Activated naive CD8-positive, alpha-beta T cell treated with anti-CD3 and anti-CD28 coated beads, Interleukin-2, amount 50 U/mL, for 16 hours (primary cell): ENCODE measurements around the gene SLC15A1.

Experiments
- DNase-seq: peaks from one replicate; pipeline ENCODE4 v3.0.0-alpha.2; 2020; ENCODE audit warnings: low read depth, low spot score

Gene SLC15A1

DNA sequence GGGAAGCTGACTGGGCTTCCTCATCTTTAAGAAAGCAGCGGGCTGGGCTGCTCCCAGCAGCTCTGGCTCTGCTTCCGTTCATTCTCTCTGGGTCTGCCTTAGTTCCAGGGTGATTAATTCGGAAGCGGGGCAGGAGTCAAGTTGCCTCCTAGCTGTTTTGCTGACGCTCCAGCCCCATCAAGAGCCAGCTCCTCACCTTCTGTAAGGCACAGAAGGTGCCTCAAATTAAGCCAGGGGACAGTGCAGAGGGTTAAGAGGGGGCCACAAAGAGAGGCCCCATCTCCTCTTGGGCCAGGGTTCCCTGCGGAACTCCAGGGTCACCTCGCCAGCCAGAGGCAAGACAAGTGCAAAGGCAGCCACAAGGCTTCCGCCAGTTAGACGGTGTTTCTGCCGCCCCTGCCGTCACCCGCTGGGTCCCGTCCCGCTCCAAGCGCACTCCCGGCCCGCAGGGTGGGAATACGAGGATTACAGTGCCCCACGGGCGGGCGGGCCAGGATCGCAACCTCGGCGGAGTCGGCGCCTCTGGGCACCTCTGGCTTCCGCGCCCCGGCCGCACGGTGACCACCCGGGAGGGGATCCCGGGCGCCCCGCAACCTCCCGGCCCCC lies 508 bp downstream of the SLC15A1 start:
- DNase-seq, result no peak

GRCh38 chr13:98751367-98751782 lies 1.1 kb downstream of the SLC15A1 start:
- DNase-seq, result no peak

DNA sequence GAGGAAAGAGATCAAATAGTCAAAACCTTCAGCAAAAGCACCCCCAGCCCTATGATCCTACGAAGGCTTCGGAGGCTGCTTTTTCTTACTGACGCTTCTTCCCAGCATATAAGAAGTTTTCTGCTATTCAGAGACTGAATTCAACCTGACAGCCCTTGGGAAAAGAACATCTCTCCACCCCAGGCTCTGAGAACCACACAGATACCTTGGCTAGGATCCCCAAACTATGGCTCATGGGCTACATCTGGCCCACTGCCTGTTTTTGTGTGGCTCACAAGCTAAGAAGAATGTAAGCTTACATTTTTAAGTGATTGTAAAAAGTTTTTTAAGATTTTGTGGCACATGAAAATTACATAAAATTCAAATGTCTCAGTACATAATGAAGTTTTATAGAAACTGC lies 3.0 kb downstream of the SLC15A1 start:
- DNase-seq, result no peak

DNA sequence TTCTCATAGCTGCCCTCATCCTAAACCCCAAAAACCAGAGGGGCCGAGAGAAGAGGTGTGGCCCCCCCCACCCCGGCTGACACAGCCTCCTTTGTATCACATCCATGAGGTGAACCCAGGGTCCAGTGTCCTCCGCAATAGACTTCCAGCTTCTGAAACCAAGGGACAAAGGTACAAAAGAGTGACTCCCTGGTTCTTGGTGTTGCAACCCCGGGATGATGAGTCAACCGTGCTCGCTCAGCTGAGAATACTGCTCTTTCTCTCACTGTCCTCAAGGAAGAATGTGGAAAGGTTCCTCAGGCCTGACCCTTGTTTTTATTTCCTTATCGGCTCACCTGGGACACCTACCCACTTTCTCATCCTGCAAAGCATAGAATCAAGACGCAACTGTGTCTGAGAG lies 5.5 kb downstream of the SLC15A1 start:
- no peak for DNase-seq

- DNase-seq, result no peak
Observed at GRCh38 chr13:98743377-98743776, 9.1 kb downstream of the SLC15A1 start.

DNA sequence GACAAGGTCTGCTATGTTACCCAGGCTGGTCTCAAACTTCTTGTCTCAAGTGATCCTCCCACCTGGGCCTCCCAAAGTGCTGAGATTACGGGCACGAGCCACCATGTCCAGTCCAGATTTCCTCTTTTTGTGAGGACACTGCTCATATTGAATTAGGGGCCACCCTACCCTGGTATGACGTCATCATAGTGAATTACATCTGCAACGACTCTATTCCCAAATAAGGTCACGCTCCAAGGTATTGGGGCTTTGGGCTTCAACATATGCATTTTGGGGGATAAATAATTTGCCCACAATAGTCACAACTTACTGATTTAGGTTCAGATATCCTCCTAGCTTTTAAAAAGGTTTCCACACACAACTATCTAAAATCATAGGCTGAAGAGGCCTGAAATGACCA lies 9.5 kb downstream of the SLC15A1 start:
- DNase-seq, result no peak

- DNase-seq, result no peak
Observed at GRCh38 chr13:98741741-98742435, 10.6 kb downstream of the SLC15A1 start.

DNA sequence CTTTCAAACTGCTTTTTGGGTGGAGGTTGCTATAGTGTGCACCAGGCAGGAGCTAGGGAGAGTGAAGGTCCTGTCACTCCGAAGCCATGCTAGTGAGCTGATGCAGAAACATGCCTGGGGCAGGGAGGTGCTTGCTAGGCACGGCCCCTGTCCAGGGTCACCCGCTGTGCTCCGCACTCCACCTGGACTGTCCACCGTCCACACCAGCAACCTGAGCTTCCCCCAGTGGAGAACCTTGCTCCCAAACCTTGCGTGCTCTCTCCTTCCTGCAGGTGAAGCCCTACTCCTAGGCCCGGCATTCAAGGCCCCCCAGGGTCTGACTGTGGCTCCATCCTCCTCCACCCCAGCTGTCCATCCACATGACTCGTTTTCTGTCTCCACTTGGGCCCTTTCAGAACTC lies 12.3 kb downstream of the SLC15A1 start:
- DNase-seq, result no peak

DNA sequence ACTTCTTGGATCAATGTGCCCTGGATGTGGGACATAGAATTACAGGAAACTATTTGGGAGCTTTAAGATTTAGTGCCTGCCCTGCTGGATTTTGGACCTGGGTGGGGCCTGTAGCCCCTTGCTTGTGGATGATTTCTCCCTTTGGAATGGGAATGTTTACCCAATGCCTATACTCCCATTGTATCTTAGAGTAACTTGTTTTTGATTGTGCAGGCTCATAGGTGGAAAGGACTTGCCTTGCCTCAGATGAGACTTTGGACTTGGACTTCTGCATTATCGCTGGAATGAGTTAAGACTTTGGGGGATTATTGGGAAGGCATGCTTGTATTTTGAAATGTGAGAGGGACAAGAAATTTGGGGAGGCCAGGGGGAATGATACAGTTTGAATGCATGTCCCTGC lies 13.5 kb downstream of the SLC15A1 start:
- no peak for DNase-seq

DNA sequence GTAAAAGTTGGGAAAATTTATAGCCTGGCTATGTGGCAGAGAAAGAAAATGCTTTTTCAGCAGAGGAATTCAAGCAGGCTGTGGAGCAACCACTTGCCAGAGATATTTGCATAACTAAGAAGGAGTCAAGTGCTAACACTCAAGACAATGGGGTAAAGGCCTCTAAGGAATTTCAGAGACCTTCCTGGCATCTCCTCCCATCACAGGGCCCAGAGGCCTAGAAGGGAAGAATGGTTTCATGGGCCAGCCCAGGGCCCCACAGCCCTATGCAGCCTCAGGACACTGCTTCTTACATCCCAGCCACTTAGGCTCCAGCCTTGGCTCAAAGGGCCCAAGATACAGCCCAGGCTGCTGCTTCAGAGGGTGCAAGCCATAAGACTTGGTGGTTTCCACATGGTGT lies 14.3 kb downstream of the SLC15A1 start:
- no peak for DNase-seq

DNA sequence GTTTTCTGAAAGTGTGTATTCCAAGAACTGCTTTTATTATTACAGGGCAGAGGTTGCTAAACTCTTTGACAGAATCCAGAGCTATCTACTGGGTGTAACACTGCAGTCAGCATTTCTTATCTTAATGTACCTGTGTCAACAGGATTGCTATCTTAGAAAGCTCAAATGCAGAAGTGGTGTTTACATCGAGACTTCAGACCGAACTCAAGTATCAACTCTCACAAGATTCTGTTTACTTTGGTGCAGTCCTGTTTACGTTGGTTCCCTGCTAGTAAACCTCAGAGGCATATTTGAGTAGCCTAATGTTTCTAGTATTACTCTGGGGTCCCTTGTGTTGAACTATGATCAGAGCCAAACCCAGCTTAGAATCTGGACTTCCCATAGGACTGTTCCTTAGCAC lies 20.5 kb downstream of the SLC15A1 start:
- no peak for DNase-seq

DNA sequence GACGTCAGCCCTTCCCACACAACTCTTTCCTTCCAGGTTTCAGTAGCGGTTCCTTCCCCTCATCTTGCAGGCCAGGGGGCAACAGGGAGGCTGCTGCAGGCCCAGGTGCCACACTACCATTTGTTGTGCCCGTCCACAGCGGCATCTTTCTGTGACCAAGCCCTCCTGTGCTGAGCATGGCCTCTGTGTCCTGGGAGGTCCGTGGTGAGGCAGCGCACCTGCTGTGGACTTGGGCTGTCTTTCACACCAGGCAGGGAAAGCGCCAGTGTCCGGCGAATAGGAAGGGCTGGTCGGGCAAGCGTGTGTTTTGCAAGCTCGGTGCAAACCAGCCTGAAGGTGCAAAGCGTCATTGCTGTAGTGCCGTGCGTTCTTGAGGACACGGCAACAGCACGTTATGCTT lies 21.4 kb downstream of the SLC15A1 start:
- DNase-seq, result no peak

- no peak for DNase-seq
Observed at GRCh38 chr13:98730441-98730840, 22.0 kb downstream of the SLC15A1 start.

GRCh38 chr13:98729658-98730057 lies 22.8 kb downstream of the SLC15A1 start:
- no peak for DNase-seq

DNA sequence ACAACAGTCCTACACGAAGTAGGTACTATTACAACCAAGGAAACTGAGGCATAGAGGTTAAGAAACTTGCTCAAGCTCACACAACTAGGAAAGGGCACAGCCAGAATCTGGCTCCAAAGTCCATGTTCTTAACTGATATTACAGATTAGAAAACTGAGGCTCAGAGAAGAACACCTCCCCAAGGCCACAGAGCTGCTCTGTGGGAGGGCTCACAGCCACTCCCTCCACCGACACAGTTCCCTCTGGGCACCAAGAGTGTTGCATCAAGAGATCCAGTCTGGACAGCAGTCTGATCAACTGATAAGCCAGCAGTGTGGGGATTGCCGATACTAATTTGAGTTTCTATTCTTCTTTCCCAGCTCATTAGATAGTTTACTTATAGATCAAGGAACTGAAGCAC lies 29.5 kb downstream of the SLC15A1 start:
- no peak for DNase-seq

DNA sequence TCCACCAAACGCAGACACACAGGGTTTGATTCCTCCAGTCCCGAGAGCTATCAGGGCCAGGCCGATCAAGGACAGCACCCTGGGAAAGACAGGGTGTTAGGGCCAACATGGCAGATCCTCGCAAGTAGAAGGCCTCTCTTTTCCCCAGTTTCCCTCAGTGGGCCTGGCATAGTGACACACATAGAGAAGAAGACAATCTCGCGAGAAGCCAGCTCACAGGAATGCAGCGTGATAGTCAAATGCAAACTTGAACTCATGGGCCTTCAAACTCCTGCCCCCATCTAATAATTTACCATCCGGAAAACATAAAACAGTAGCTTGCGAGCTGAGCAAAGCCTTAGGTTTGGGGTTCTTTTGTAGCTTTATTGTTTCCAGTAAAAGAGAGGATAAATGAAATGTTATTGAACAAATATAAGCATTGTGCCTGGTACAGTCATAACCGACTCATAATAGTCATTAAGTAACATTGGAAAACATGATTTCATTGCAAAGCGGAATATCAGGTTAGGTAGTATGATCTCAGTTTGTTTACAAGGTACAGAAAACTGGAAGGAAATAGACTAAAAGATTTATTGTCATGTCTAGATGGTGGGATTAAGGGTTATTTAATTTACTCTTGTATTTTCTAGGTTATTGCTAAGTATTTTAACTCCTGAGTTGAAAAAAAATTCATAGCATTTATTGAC lies 30.5 kb downstream of the SLC15A1 start:
- no peak for DNase-seq

- no peak for DNase-seq
Observed at GRCh38 chr13:98719527-98720250, 32.8 kb downstream of the SLC15A1 start.

- DNase-seq, result no peak
Observed at GRCh38 chr13:98717891-98718290, 34.6 kb downstream of the SLC15A1 start.

DNA sequence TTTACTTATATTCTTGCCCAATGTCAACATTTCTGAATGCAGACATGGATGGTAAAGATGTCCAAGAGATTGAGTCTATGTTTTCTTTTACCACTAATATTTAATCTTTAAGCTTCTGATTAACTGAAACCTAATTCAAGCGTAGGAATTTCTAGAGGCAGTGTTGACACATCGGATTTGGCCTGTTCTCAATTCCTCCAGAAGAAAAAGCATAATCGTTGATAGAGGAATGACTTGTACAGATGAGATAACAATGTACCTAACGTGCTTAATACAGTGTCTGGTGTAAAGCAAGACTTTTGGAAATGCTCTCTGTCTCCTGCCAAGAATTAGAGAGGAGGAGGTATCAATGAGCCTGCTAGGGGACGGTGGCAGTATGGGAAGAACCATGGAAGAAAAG lies 35.2 kb downstream of the SLC15A1 start:
- no peak for DNase-seq

DNA sequence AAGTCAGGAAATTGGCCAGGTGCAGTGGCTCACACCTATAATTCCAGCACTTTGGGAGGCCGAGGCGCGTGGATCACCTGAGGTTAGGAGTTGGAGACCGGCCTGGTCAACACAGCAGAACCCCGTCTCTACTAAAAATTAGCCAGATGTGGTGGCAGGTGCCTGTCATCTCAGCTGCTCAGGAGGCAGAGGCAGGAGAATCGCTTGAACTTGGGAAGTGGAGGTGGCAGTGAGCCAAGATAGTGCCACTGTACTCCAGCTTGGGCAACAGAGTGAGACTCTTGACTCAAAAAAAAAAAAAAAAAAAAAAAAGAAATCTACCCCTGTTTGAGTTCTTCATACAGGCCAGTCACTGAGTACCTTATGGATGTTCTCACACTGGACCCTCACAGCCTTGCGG lies 42.0 kb downstream of the SLC15A1 start:
- DNase-seq, result no peak

GRCh38 chr13:98707281-98707999 lies 45.0 kb downstream of the SLC15A1 start:
- DNase-seq, result no peak
